Mesenchymal stem cell (in vitro differentiated cells and primary cell): ENCODE results near the gene NAPG.

Experiments used
- DNase-seq: peaks from one replicate; pipeline ENCODE4 v3.0.0-alpha.2; 2013
- H2AFZ ChIP-seq: one replicate; pipeline ENCODE4 v1.6.1; 2013; ENCODE audit warnings: low read depth, mild to moderate bottlenecking, control low read depth, inconsistent platforms, low read length, moderate library complexity
- H2AK5ac ChIP-seq: 2 replicates; pipeline ENCODE4 v1.6.1; 2013; ENCODE audit warnings: low read length, moderate library complexity, mild to moderate bottlenecking, inconsistent platforms; ENCODE audit not compliant: severe bottlenecking
- H2BK120ac ChIP-seq: one replicate; pipeline ENCODE4 v1.6.1; 2013; ENCODE audit warnings: low read depth, mild to moderate bottlenecking, inconsistent platforms, low read length, moderate library complexity
- H2BK12ac ChIP-seq, 2 experiments: one replicate each; pipeline ENCODE4 v1.6.1; 2013; ENCODE audit warnings: inconsistent platforms in 2 of 2, low read length in 2 of 2, mild to moderate bottlenecking in 2 of 2, moderate library complexity in 2 of 2, control low read depth in 1 of 2
- H2BK15ac ChIP-seq: one replicate; pipeline ENCODE4 v1.6.1; 2013; ENCODE audit warnings: mild to moderate bottlenecking, low read depth, inconsistent platforms; ENCODE audit not compliant: poor library complexity, severe bottlenecking
- H2BK5ac ChIP-seq: 2 replicates; pipeline ENCODE4 v1.6.1; 2013; ENCODE audit warnings: low read depth, mild to moderate bottlenecking, low read length, control low read depth, inconsistent platforms; ENCODE audit not compliant: poor library complexity, severe bottlenecking
- H3K14ac ChIP-seq, 2 experiments: one replicate each; pipeline ENCODE4 v1.6.1; 2013; ENCODE audit warnings: inconsistent platforms in 2 of 2, low read length in 2 of 2, control low read depth in 1 of 2, mild to moderate bottlenecking in 1 of 2, moderate library complexity in 1 of 2
- H3K18ac ChIP-seq, 2 experiments: one replicate each; pipeline ENCODE4 v1.6.1; 2013; ENCODE audit warnings: inconsistent platforms in 2 of 2, low read length in 2 of 2, control low read depth in 1 of 2, low read depth in 1 of 2, mild to moderate bottlenecking in 1 of 2
- H3K23ac ChIP-seq, 2 experiments: one replicate each; pipeline ENCODE4 v1.6.1; 2013; ENCODE audit warnings: inconsistent platforms in 2 of 2, low read length in 2 of 2, mild to moderate bottlenecking in 2 of 2, moderate library complexity in 2 of 2, control low read depth in 1 of 2
- H3K27ac ChIP-seq: 2 replicates; pipeline ENCODE4 v1.5.1; 2013; ENCODE audit warnings: mild to moderate bottlenecking, moderate library complexity, low read length, control low read depth, inconsistent platforms; ENCODE audit not compliant: poor library complexity, severe bottlenecking
- H3K27me3 ChIP-seq, 2 experiments: 2 replicates each; pipeline versions ENCODE4 v1.6.1 to v1.7.0; 2013; ENCODE audit warnings: low read length in 2 of 2, mild to moderate bottlenecking in 2 of 2, moderate library complexity in 2 of 2, control low read depth in 1 of 2, inconsistent platforms in 1 of 2; ENCODE audit not compliant: control insufficient read depth in 1 of 2, insufficient read depth in 1 of 2
- H3K36me3 ChIP-seq, 2 experiments: 2 replicates each; pipeline versions ENCODE4 v1.6.1 to v1.7.0; 2013; ENCODE audit warnings: low read length in 2 of 2, control low read depth in 1 of 2, inconsistent platforms in 1 of 2, low read depth in 1 of 2, mild to moderate bottlenecking in 1 of 2; ENCODE audit not compliant: insufficient read depth in 2 of 2, control insufficient read depth in 1 of 2
- H3K4ac ChIP-seq, 2 experiments: one replicate each; pipeline ENCODE4 v1.6.1; 2013; ENCODE audit warnings: inconsistent platforms in 2 of 2, low read length in 2 of 2, mild to moderate bottlenecking in 2 of 2, moderate library complexity in 2 of 2, control low read depth in 1 of 2, low read depth in 1 of 2
- H3K4me1 ChIP-seq: 2 replicates; pipeline ENCODE4 v1.6.1; 2013; ENCODE audit warnings: low read depth, low read length, control low read depth; ENCODE audit not compliant: control insufficient read depth, insufficient read depth
- H3K4me2 ChIP-seq: 2 replicates; pipeline ENCODE4 v1.6.1; 2013; ENCODE audit warnings: low read length, mild to moderate bottlenecking, inconsistent platforms; ENCODE audit not compliant: poor library complexity, severe bottlenecking
- H3K4me3 ChIP-seq, 2 experiments: 2 replicates each; pipeline versions ENCODE4 v1.5.1 to v1.7.0; 2013; ENCODE audit warnings: low read length in 2 of 2, mild to moderate bottlenecking in 2 of 2, control low read depth in 1 of 2, low read depth in 1 of 2; ENCODE audit not compliant: insufficient read depth in 1 of 2
- H3K79me1 ChIP-seq: replicated peaks from 2 replicates; pipeline ENCODE4 v1.6.1; 2013; ENCODE audit warnings: mild to moderate bottlenecking, control low read depth, low read length, inconsistent platforms; ENCODE audit not compliant: poor library complexity, severe bottlenecking
- H3K9ac ChIP-seq: 2 replicates; pipeline ENCODE4 v1.7.0; 2013; ENCODE audit warnings: mild to moderate bottlenecking, low read length, moderate library complexity
- H3K9me3 ChIP-seq: 2 replicates; pipeline ENCODE4 v1.7.0; 2013; ENCODE audit warnings: mild to moderate bottlenecking, low read length; ENCODE audit not compliant: control insufficient read depth
- H4K8ac ChIP-seq: one replicate; pipeline ENCODE4 v1.6.1; 2013; ENCODE audit warnings: inconsistent platforms, mild to moderate bottlenecking, low read length, moderate library complexity
- H4K91ac ChIP-seq: one replicate; pipeline ENCODE4 v1.6.1; 2013; ENCODE audit warnings: mild to moderate bottlenecking, low read length, inconsistent platforms
- WGBS: methylation state at CpG from one replicate; pipeline ENCODE4 v1.1.7; 2013; ENCODE audit warnings: mixed read lengths; 5-methylcytosine and 5-hydroxymethylcytosine counted together

NAPG gene

DNA sequence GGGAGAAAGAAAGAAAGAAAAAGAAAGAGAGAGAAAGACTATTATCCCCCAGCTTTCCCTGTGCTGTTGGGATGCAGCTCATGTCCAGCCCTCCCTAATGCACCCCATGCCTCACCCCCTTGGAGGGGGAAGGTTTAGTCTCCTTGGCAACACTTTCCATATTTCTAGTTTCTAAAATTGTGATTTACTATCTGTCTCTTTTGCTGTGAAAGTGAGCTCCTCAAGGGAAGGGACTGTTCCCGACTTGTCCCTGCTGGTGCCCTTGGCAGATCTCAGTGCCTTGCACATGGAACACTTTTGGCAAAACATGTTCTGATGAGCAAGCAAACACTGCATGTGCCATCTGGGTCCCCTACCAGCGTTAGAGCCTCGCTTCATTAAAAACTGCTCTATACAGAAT lies 11.7 kb upstream of the NAPG start:
- no peak overlapping the region for H2BK15ac ChIP-seq
- H2AK5ac ChIP-seq: no peak overlapping the region
- H3K4ac ChIP-seq: no peak overlapping the region
- H3K14ac ChIP-seq: no peak overlapping the region
- peaks cover 4% of the 10 kb centered on the region for H3K9me3 ChIP-seq
- 59% methylated on average over 1 of the region's 3 CpGs for WGBS
- no peak overlapping the region for H2BK120ac ChIP-seq
- peaks cover 3 to 50% of the 10 kb centered on the region in 2 experiments for H3K27me3 ChIP-seq
- H2BK12ac ChIP-seq: no peak overlapping the region
- no peak overlapping the region for H2AFZ ChIP-seq
- H3K4me3 ChIP-seq: no peak overlapping the region
- no peak overlapping the region for H3K9ac ChIP-seq
- no peak overlapping the region for H3K23ac ChIP-seq
- no peak overlapping the region for H3K27ac ChIP-seq
- H2BK5ac ChIP-seq: no peak overlapping the region
- DNase-seq: no peak
- no peaks in the 10 kb centered on the region for H3K36me3 ChIP-seq
- no peaks in the 10 kb centered on the region for H3K79me1 ChIP-seq
- H4K91ac ChIP-seq: no peak overlapping the region
- peaks cover 2% of the 10 kb centered on the region for H3K4me1 ChIP-seq
- H4K8ac ChIP-seq: peak overlapping the region; percentile 1
- H3K18ac ChIP-seq: peak overlapping the region in 1 of 2 experiments; percentile 61
- H3K4me2 ChIP-seq: no peak overlapping the region

GRCh38 chr18:10514601-10515000 lies 11.2 kb upstream of the NAPG start:
- Histone ChIP-seq H3K79me1 (no peaks in the 10 kb centered on the region), H2BK5ac (no peak overlapping the region)

DNA sequence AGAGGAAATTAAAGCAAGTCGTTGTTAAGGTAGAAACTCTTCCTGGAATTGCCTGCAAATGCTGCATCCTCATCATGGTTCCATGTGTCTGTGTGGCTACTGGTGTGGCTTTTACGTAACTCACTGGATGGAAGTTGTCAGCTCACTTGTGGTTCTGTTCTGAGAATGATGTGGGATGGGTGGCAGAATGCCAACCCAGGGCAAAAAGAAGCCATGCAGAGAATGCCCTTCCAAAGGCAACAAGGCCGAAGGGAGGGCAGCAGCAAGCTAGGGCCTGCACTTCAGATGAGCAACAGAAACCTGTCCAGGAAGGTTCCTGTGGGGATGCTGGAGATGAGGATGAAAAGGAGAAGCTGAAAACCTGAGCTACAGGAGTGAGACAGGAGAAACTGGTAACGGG lies 10.4 kb upstream of the NAPG start:
- H3K9ac ChIP-seq: no peak overlapping the region
- H2BK120ac ChIP-seq: no peak overlapping the region
- 64% methylated on average over 4 of the region's 4 CpGs for WGBS
- H2AK5ac ChIP-seq: no peak overlapping the region
- H3K4ac ChIP-seq: no peak overlapping the region
- H3K79me1 ChIP-seq: no peaks in the 10 kb centered on the region
- DNase-seq: no peak
- peaks cover 3 to 50% of the 10 kb centered on the region in 2 experiments for H3K27me3 ChIP-seq
- no peak overlapping the region for H3K14ac ChIP-seq
- peaks cover 5% of the 10 kb centered on the region for H3K4me1 ChIP-seq
- H4K91ac ChIP-seq: no peak overlapping the region
- no peaks in the 10 kb centered on the region for H3K9me3 ChIP-seq
- no peak overlapping the region for H2BK5ac ChIP-seq
- no peak overlapping the region for H2BK15ac ChIP-seq
- H3K23ac ChIP-seq: no peak overlapping the region
- peak overlapping the region; percentile 31 to 59 for H2BK12ac ChIP-seq
- no peak overlapping the region for H3K27ac ChIP-seq
- no peak overlapping the region for H4K8ac ChIP-seq
- H3K4me3 ChIP-seq: no peak overlapping the region
- H3K18ac ChIP-seq: no peak overlapping the region
- no peak overlapping the region for H2AFZ ChIP-seq
- H3K36me3 ChIP-seq: no peaks in the 10 kb centered on the region
- no peak overlapping the region for H3K4me2 ChIP-seq

More at GRCh38 chr18:10514601-10515000, 11.2 kb upstream of the NAPG start:
- Histone ChIP-seq H2BK12ac (peak overlapping the region; percentile 29 to 59), H3K4me3 (no peak overlapping the region), H3K27me3 (peaks cover 3 to 50% of the 10 kb centered on the region in 2 experiments), H3K4me2 (no peak overlapping the region), H3K18ac (peak overlapping the region in 1 of 2 experiments; percentile 72), H3K9ac (no peak overlapping the region), H3K9me3 (no peaks in the 10 kb centered on the region), H2BK120ac (no peak overlapping the region), H3K27ac (no peak overlapping the region), H3K14ac (no peak overlapping the region), H4K8ac (no peak overlapping the region), H2AK5ac (no peak overlapping the region), H3K23ac (no peak overlapping the region), H2AFZ (no peak overlapping the region), H3K4me1 (peaks cover 5% of the 10 kb centered on the region), H4K91ac (no peak overlapping the region), H3K36me3 (no peaks in the 10 kb centered on the region), H3K4ac (no peak overlapping the region), H2BK15ac (no peak overlapping the region)
- DNase-seq: peak; percentile 16

GRCh38 chr18:10516078-10516477 lies 9.7 kb upstream of the NAPG start:
- Histone ChIP-seq H3K14ac (no peak overlapping the region), H3K23ac (no peak overlapping the region), H2BK15ac (no peak overlapping the region), H2BK12ac (peak overlapping the region; percentile 22 to 25), H2BK120ac (no peak overlapping the region), H4K91ac (peak overlapping the region; percentile 54), H2BK5ac (no peak overlapping the region), H3K9ac (no peak overlapping the region), H2AFZ (no peak overlapping the region), H3K18ac (peak overlapping the region; percentile 8 to 26), H2AK5ac (no peak overlapping the region), H3K27ac (no peak overlapping the region), H3K4me3 (no peak overlapping the region), H3K9me3 (no peaks in the 10 kb centered on the region), H3K4me1 (peaks cover 5% of the 10 kb centered on the region), H3K4ac (no peak overlapping the region), H3K79me1 (no peaks in the 10 kb centered on the region), H3K4me2 (no peak overlapping the region), H4K8ac (no peak overlapping the region), H3K36me3 (no peaks in the 10 kb centered on the region), H3K27me3 (peaks cover 3 to 50% of the 10 kb centered on the region in 2 experiments)
- DNase-seq: no peak
- 83% methylated on average over 2 of the region's 2 CpGs for WGBS
